Fibroblast of mammary gland (primary cell): Measurements from ENCODE around the gene SPDL1.
A peak's percentile ranks its signal among the peaks of the same experiment; 100 is the strongest.

Experiments
- DNase-seq: peaks from one replicate; pipeline ENCODE4 v3.0.0-alpha.2; 2010; ENCODE audit warnings: low read depth
- H3K4me3 ChIP-seq: 2 replicates; pipeline ENCODE4 v1.5.1; 2011; ENCODE audit warnings: low read depth, mild to moderate bottlenecking, low read length, moderate library complexity; ENCODE audit not compliant: control insufficient read depth
- CTCF ChIP-seq: conservative IDR thresholded peaks from 2 replicates; pipeline ENCODE4 v1.5.1; 2011; ENCODE audit warnings: low read depth, low read length, inconsistent platforms; ENCODE audit not compliant: control insufficient read depth, insufficient read depth

Gene SPDL1

GRCh38 chr5:169641253-169641652 is 57.7 kb downstream of the SPDL1 start:
- no peak overlapping the region for H3K4me3 ChIP-seq
- no peak for TF ChIP-seq CTCF
- DNase-seq: peak; percentile 23

GRCh38 chr5:169646856-169647255 is 63.3 kb downstream of the SPDL1 start:
- no peak overlapping the region for H3K4me3 ChIP-seq
- TF ChIP-seq CTCF: no peak
- DNase-seq: no peak

- no peak for DNase-seq
- no peak overlapping the region for H3K4me3 ChIP-seq
- TF ChIP-seq CTCF: no peak
Observed at GRCh38 chr5:169647566-169647965, 64.0 kb downstream of the SPDL1 start.

GRCh38 chr5:169648725-169649310 is 65.2 kb downstream of the SPDL1 start:
- peak; percentile 88 for DNase-seq
- no peak overlapping the region for H3K4me3 ChIP-seq
- no peak for TF ChIP-seq CTCF

- no peak for TF ChIP-seq CTCF
- H3K4me3 ChIP-seq: no peak overlapping the region
- DNase-seq: no peak
Observed at GRCh38 chr5:169649486-169649885, 65.9 kb downstream of the SPDL1 start.

GRCh38 chr5:169650701-169651331 is 67.2 kb downstream of the SPDL1 start:
- DNase-seq: peak; percentile 72
- no peak overlapping the region for H3K4me3 ChIP-seq
- no peak for TF ChIP-seq CTCF
